HG02571 (cell line): ENCODE data around the gene CRYZ.
"Not testable (repeated sequence)": the region's sequence is repeated elsewhere in the genome, so short reads cannot be mapped to it uniquely, and the experiment has no call there.

Source experiments
- ATAC-seq: cut with Tn5 transposase; IDR thresholded peaks from one replicate; pipeline ENCODE4 v1.9.1; 2021; ENCODE audit warnings: mild to moderate bottlenecking, moderate library complexity; ENCODE audit not compliant: unreplicated experiment

The CRYZ gene

GRCh38 chr1:74681851-74682250 lies 51.0 kb downstream of the CRYZ start:
- no peak for ATAC-seq

- peak; percentile 83 for ATAC-seq
Observed at GRCh38 chr1:74681449-74681848, 51.4 kb downstream of the CRYZ start.

DNA sequence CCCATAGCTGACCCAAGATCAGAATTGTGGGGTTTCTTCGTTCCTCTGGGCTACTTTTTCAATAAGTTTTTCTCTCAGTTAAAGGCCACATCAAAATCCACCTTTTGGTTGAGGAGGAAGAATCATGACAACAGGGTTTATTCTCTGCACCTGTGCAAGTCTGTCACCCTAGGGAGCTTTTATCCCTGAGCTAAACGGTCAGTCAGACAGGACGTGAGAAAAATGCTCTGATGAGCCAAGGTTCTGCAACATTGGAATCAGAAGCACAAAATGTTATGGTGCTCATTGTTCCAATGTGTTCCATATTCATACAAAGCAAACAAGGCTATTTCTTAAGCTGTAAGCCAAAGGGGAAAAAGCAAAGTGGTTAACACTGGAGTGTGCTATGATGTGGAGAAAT lies 51.8 kb downstream of the CRYZ start:
- peak; percentile 21 for ATAC-seq

DNA sequence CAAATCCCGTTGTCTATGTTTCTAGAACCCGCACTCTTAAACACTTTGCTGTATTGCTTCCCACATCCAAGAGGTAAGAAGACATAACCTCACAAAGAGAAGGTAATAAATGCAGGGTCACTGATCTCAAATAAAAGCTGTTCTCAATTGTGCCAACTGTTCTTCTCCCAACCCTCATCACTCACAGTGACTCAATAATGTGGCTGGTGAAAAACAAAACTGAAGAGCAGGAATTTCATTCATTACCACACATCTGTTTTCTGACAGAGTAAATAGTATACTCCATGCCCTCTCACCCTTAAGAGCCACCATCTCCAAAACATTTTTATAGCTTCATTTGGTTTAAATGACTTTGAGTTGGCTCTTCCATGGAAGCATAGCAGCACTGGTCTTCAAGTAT lies 53.0 kb downstream of the CRYZ start:
- no peak for ATAC-seq

GRCh38 chr1:74677926-74678325 lies 54.9 kb downstream of the CRYZ start:
- ATAC-seq = no peak

- ATAC-seq = no peak
Observed at GRCh38 chr1:74674278-74675048, 58.4 kb downstream of the CRYZ start.

DNA sequence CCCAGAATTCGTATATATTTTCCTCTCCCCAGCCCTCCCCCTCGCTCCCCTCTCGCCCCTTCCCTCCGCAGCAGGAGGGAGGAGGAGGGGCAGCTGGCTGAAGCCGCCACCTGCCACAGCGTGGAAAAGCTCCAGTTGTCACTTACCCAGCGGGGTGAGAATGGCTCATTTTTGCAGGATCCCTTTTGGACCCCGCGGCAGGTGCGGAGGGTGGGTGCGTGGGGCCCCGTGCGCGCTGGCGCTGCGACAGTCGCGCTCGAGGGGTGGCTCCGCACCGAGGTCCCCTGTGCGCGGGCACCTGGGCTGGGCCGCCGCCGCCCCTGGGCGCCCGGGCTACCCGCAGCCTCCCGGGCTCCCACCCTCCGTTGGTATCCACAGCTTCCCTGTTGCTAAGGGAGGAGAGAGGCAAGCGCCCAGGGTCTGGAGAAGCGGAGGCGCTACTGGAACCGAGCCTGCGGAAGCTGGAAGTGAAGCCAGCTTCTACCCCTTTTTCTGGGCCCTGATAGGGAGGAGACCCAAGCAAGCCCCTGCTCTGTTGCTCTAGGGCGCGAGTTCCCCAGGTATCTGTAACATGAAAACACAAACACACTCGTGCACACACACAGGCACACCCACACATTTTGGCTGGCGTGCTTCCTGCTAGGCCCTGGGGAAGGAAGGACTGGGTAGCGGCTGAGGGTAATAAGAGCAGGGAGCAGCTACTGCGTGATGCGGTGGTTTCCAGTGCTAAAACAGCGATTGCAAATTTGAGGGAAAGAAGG lies 59.3 kb downstream of the CRYZ start, which contains the start of gene ERICH3:
ERICH3 (minus strand) TSS at position 442 of the 761 bp plus-strand sequence; CDS start at position 169, 273 bp downstream.
- ATAC-seq = no peak

DNA sequence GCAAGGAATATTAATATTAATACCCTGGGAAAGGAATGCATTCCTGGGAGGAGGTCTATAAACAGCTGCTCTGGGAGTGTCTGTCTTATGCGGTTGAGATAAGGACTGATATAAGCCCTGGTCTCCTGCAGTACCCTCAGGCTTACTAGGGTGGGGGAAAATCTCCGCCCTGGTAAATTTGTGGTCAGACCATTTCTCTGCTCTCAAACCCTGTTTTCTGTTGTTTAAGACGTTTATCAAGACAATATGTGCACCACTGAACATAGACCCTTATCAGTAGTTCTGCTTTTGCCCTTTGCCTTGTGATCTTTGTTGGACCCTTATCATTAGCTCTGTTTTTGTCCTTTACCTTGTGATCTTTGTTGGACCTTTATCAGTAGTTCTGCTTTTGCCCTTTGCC lies 62.0 kb downstream of the CRYZ start:
- ATAC-seq = not testable (repeated sequence)
